HG02763 (cell line): ENCODE results near the gene TARS2.

ENCODE experiments used
- ATAC-seq: cut with Tn5 transposase; IDR thresholded peaks from one replicate; pipeline ENCODE4 v1.9.1; 2021; ENCODE audit warnings: mild to moderate bottlenecking, moderate library complexity; ENCODE audit not compliant: unreplicated experiment

Gene TARS2, protein sequence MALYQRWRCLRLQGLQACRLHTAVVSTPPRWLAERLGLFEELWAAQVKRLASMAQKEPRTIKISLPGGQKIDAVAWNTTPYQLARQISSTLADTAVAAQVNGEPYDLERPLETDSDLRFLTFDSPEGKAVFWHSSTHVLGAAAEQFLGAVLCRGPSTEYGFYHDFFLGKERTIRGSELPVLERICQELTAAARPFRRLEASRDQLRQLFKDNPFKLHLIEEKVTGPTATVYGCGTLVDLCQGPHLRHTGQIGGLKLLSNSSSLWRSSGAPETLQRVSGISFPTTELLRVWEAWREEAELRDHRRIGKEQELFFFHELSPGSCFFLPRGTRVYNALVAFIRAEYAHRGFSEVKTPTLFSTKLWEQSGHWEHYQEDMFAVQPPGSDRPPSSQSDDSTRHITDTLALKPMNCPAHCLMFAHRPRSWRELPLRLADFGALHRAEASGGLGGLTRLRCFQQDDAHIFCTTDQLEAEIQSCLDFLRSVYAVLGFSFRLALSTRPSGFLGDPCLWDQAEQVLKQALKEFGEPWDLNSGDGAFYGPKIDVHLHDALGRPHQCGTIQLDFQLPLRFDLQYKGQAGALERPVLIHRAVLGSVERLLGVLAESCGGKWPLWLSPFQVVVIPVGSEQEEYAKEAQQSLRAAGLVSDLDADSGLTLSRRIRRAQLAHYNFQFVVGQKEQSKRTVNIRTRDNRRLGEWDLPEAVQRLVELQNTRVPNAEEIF

DNA sequence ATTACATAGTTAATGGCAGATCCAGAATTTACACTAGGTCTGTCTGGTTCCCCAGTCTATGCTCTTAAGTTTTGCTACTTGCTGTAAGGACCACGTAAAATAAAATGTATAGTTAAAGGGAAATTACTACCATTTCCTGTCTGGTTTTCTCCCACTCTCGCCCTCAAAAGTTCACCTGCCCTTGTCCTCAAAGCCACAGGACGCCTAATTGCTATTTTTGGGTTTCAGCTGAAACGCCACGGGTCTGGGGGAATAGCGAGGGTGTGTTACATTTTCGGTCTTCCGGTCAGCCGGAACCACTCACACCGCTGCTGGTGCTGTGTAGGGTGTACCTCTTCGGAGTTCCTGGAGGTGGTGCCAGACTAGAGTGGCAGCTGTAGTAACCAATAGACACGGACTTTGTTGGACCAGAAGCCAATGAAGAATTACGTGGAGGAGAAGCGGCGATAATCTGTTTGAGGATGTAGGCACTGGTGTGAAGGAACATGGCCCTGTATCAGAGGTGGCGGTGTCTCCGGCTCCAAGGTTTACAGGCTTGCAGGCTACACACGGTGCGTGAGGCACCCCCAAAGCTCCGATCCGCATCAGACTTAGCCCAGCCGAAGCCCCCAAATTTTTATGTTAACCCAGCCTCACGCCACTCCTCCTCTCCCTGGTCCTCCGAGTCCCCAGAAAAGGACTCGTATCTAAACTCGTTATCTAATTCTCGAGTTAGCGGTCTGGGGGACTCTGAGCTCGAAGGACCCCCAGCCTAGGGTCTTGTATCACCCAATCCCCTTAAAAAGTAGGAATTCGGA lies at the start of gene TARS2:
Gene TARS2 (plus strand): TSS at position 454 of the 797 bp plus-strand sequence. CDS start 32 bp downstream, at position 486.
- peak; percentile 99 for ATAC-seq

DNA sequence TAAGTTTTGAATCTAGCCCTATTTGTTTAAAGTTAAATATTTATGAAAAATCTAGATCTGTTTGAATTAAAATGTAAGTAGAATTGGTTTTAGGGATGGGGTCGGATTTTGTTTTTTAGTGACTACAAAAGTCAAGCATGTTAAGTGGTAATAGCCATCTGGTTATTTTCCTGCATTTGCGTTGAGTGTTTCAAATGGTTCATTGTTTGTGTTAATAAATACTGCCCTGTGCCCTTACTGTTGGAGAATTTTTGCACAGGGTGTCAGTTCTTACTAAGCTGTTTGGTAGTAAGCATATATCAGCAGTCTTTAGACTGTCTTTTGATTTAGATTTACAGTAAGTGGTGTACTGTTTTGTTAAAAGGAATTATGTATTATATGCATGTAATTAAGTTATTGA lies 46.1 kb upstream of the TARS2 start:
- no peak for ATAC-seq

- no peak for ATAC-seq
Measured at GRCh38 chr1:150444232-150444631, 43.0 kb upstream of the TARS2 start.

GRCh38 chr1:150456146-150456647 lies 31.0 kb upstream of the TARS2 start:
- ATAC-seq: no peak

- no peak for ATAC-seq
Measured at GRCh38 chr1:150464422-150464826, 22.8 kb upstream of the TARS2 start.

- ATAC-seq: no peak
Measured at GRCh38 chr1:150466964-150467363, 20.3 kb upstream of the TARS2 start.

DNA sequence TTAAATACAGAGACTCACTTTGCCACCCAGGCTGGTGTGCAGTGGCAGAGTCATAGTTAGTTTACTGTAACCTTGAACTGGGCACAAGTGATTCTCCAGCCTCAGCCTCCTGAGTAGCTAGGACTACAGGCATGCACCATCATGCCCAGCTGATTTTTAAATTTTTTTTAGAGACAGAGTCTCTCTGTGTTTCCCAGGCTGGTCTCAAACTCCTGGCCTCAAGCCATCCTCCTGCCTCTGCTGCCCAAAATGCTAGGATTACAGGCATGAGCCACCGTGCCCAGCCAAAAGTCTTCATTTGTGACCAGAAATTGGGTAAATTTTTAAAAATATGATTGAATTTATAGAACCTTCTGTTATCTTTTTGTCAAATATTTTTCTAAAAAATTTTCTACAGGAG lies 17.9 kb upstream of the TARS2 start:
- no peak for ATAC-seq

DNA sequence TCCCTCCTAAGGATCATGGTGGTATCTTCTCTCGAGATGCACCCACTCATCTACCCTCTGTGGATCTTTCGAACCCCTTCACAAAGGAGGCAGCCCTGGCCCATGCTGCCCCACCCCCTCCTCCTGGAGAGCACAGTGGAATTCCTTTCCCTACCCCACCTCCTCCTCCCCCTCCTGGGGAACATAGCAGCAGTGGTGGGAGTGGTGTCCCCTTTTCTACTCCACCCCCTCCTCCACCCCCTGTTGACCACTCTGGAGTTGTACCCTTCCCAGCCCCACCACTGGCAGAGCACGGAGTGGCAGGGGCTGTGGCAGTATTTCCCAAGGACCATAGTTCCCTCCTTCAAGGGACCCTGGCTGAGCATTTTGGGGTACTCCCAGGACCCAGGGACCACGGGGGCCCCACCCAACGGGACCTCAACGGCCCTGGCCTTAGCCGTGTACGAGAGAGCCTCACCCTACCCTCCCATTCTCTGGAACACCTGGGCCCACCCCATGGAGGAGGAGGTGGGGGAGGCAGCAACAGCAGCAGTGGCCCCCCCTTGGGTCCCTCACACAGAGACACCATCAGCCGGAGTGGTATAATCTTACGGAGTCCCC lies 14.5 kb upstream of the TARS2 start:
- ATAC-seq: no peak

- no peak for ATAC-seq
Measured at GRCh38 chr1:150473659-150474058, 13.6 kb upstream of the TARS2 start.

GRCh38 chr1:150474869-150475268 lies 12.3 kb upstream of the TARS2 start:
- ATAC-seq: no peak

GRCh38 chr1:150476754-150477153 lies 10.5 kb upstream of the TARS2 start:
- no peak for ATAC-seq

DNA sequence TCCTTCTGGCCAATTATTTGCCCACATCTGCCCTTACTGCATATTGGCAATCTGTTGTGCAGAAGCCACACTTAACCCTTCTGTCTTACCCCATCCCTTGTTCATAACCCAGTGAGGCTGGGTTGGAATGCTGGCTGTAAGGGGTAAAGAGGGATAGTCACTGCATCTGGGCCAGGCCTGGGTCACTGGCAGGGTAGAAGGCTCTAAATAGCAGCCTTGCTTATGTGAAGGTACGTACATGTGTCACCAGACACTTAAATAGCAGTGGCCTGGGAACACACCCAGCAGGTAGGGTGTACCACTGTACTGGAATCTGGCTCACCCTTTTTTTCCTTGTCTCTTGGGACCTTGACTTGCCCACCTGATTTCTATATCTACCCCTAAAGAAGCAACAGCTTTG lies 9.9 kb upstream of the TARS2 start:
- no peak for ATAC-seq

GRCh38 chr1:150477733-150478132 lies 9.5 kb upstream of the TARS2 start:
- ATAC-seq: no peak

DNA sequence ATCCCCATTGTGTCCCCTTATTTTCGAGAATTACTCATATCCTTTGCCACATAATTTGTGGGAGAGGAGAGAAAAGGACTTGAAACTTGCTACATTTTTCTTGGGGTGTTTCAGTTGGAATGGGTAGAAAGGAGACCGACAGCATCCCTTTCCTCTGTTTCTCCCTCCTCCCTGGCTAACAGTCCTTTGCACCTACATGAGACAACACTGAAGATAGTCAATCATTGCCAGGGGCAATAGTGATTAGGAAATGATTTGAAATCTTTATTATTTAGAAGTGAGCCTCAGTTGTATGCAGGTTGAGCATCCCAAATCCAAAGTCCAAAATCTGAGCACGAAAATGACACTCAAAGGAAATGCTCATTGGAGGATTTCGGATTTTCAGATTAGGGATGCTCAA lies 7.8 kb upstream of the TARS2 start:
- no peak for ATAC-seq

GRCh38 chr1:150479927-150480352 lies 7.3 kb upstream of the TARS2 start:
- ATAC-seq: no peak

DNA sequence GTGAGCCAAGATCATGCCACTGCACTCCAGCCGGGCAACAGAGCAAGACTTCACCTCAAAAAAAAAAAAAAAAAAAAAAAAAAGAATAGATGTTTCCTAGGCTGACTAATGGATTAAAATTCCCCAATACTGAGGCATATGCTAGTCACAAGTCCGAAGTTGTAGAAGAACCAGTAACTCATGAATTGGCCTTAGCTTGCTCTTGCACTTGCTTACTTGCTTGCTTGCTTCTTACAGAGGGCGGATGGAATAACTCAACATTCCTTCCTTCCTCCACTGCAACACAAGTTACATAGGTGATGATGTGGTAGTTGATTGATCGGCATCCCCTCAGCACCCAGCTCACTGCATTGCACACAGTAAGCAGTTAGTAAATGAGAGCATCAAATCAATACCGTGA lies 2.8 kb upstream of the TARS2 start:
- no peak for ATAC-seq

GRCh38 chr1:150484861-150485260 lies 2.4 kb upstream of the TARS2 start:
- no peak for ATAC-seq

DNA sequence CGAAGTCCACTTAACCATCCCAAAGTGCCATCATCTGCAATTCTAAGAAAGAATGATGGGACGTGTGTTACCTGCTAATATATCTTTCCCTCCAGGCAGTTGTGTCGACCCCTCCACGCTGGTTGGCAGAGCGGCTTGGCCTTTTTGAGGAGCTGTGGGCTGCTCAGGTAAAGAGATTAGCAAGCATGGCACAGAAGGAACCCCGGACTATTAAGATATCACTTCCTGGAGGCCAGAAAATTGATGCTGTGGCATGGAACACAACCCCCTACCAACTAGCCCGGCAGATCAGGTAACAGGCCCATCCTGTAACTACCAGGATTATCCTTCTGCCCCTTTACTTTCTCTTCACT lies 520 bp downstream of the TARS2 start:
- ATAC-seq: no peak

DNA sequence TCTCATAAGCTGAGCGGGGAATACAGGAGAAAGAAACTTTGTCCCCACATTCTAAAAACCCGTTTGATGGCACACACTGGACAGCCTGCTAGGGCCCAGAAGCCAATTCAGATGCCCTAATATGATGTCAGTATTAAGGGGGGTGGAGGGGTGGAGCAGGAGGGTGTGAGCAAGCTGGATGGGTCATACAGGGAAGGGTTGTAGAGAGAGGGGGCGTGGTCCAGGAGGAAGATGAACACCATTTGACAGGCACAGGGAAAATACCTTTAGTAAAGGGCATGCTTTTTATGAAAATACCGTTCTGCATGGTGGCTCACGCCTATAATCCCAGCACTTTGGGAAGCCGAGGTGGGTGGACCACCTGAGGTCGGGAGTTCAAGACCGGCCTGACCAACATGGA lies 6.0 kb downstream of the TARS2 start:
- ATAC-seq: no peak

GRCh38 chr1:150498342-150498741 lies 11.1 kb downstream of the TARS2 start:
- no peak for ATAC-seq

DNA sequence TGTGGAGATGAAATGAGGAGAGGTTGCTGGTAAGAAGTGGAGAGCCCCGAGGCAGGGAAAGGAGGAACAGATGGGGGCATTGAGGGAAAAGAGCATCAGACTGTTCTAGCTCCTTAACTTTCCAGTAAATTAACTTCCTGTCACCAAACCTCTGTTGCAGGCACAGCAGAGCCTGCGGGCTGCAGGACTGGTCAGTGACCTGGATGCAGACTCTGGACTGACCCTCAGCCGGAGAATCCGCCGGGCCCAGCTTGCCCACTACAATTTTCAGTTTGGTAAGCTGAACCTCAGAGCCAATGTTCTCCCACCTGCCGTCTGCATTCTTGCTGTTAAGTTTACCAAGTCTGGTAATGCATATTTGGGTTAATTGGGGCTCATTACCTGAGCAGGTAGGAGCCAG lies 18.2 kb downstream of the TARS2 start:
- ATAC-seq: no peak
